ENCODE measurements around the gene GPN2. TPM values are rescaled to one million over a fixed set of nuclear protein-coding genes. Genes with fewer than 3 reads are reported as not detected.
A peak's percentile ranks its signal among the peaks of the same experiment; 100 is the strongest.
"Not testable (repeated sequence)": the region's sequence is repeated elsewhere in the genome, so short reads cannot be mapped to it uniquely, and the experiment has no call there.

Gene GPN2
- total and polyA plus RNA-seq, 4 donors, result 9.5 to 12.7 (median 10.4) TPM

GRCh38 chr1:26881611-26882010 is 8.5 kb downstream of the GPN2 start:
- H3K4me1 ChIP-seq (ENCODE audit: control insufficient read depth in 4 of 4, insufficient read depth in 4 of 4, low read length in 3 of 4); DNase-seq (ENCODE audit: low spot score); H3K27ac ChIP-seq (ENCODE audit: low read depth in 1 of 2, low read length in 2 of 2); H3K27me3 ChIP-seq (ENCODE audit: control insufficient read depth in 4 of 4, insufficient read depth in 4 of 4, low read length in 3 of 4); H3K9ac ChIP-seq (ENCODE audit: low read depth in 1 of 2, low read length in 2 of 2); H3K4me3 ChIP-seq (ENCODE audit: low read depth in 1 of 3, low read length in 3 of 3); H3K9me3 ChIP-seq (ENCODE audit: control insufficient read depth in 4 of 4, low read length in 3 of 4): not testable (repeated sequence)
- H3K36me3 ChIP-seq (ENCODE audit: control insufficient read depth in 4 of 4, insufficient read depth in 3 of 4, low read depth in 1 of 4, low read length in 3 of 4), result peaks cover 11 to 54% (median 52%) of the 10 kb centered on the region in 4 donors
- TF ChIP-seq RXRA (IDR thresholded peaks at IDR 0.05) (peak; percentile 13 to 54), HNF4A (conservative IDR thresholded peaks at IDR 0.05) (peak; percentile 32 to 39)
- WGBS, result 53% methylated on average over 6 of the region's 6 CpGs

GRCh38 chr1:26879793-26880192 is 10.3 kb downstream of the GPN2 start:
- H3K9me3 ChIP-seq (ENCODE audit: control insufficient read depth in 4 of 4, low read length in 3 of 4), result no peaks in the 10 kb centered on the region

GRCh38 chr1:26877326-26877725 is 12.8 kb downstream of the GPN2 start:
- no peak overlapping the region for H3K9ac ChIP-seq (ENCODE audit: low read depth in 1 of 2, low read length in 2 of 2)
- TF ChIP-seq NR2F2 (IDR thresholded peaks at IDR 0.05) (no peak), REST (IDR thresholded peaks at IDR 0.05) (no peak), ZBTB33 (IDR thresholded peaks at IDR 0.05) (no peak), ATF3 (IDR thresholded peaks at IDR 0.05) (no peak)
- H3K27ac ChIP-seq (ENCODE audit: low read depth in 1 of 2, low read length in 2 of 2), result peak overlapping the region; percentile 35 to 63

More at GRCh38 chr1:26879793-26880192, 10.3 kb downstream of the GPN2 start:
- peaks cover 0 to 9% (median 6%) of the 10 kb centered on the region in 4 donors for H3K4me1 ChIP-seq (ENCODE audit: control insufficient read depth in 4 of 4, insufficient read depth in 4 of 4, low read length in 3 of 4)
- H3K4me3 ChIP-seq (ENCODE audit: low read depth in 1 of 3, low read length in 3 of 3), result no peak overlapping the region
- H3K36me3 ChIP-seq (ENCODE audit: control insufficient read depth in 4 of 4, insufficient read depth in 3 of 4, low read depth in 1 of 4, low read length in 3 of 4), result peaks cover 11 to 46% (median 41%) of the 10 kb centered on the region in 4 donors
- TF ChIP-seq EGR1 (IDR thresholded peaks at IDR 0.05; ENCODE audit: low read depth in 2 of 2), result no peak
- TF ChIP-seq RXRA (IDR thresholded peaks at IDR 0.05), result no peak
- no peak for TF ChIP-seq MAX (IDR thresholded peaks at IDR 0.05)
- no peaks in the 10 kb centered on the region for H3K27me3 ChIP-seq (ENCODE audit: control insufficient read depth in 4 of 4, insufficient read depth in 4 of 4, low read length in 3 of 4)
- WGBS, result 94% methylated on average over 4 of the region's 4 CpGs
- H3K9ac ChIP-seq (ENCODE audit: low read depth in 1 of 2, low read length in 2 of 2), result no peak overlapping the region
- DNase-seq (ENCODE audit: low spot score), result no peak
- no peak overlapping the region for H3K27ac ChIP-seq (ENCODE audit: low read depth in 1 of 2, low read length in 2 of 2)

More at GRCh38 chr1:26877326-26877725, 12.8 kb downstream of the GPN2 start:
- Histone ChIP-seq H3K36me3 (ENCODE audit: control insufficient read depth in 4 of 4, insufficient read depth in 3 of 4, low read depth in 1 of 4, low read length in 3 of 4) (peaks cover 6 to 24% (median 19%) of the 10 kb centered on the region in 4 donors), H3K4me1 (ENCODE audit: control insufficient read depth in 4 of 4, insufficient read depth in 4 of 4, low read length in 3 of 4) (peaks cover 0 to 9% (median 6%) of the 10 kb centered on the region in 4 donors), H3K27me3 (ENCODE audit: control insufficient read depth in 4 of 4, insufficient read depth in 4 of 4, low read length in 3 of 4) (no peaks in the 10 kb centered on the region), H3K9me3 (ENCODE audit: control insufficient read depth in 4 of 4, low read length in 3 of 4) (no peaks in the 10 kb centered on the region), H3K4me3 (ENCODE audit: low read depth in 1 of 3, low read length in 3 of 3) (no peak overlapping the region)
- 37% methylated on average over 2 of the region's 2 CpGs for WGBS
- DNase-seq (ENCODE audit: low spot score), result no peak
